Psoas muscle (tissue), 8 donors: ENCODE measurements around the gene MCM6. TPM values are rescaled to one million over a fixed set of nuclear protein-coding genes. Genes with fewer than 3 reads are reported as not detected.

Experiments
- ATAC-seq, 4 donors: fragments of 200-7000 bp; cut with Tn5 transposase; one replicate each; pipeline ENCODE4 v1.9.1; 2020; ENCODE audit warnings: moderate library complexity in 3 of 4, mild to moderate bottlenecking in 2 of 4
- DNase-seq, 2 donors: peaks; one replicate each; pipeline ENCODE4 v3.0.0-alpha.2; 2020
- H3K27ac ChIP-seq: fragments of 200-600 bp; one replicate; pipeline ENCODE4 v1.8.0; 2022
- H3K27me3 ChIP-seq, 3 donors: fragments of 200-600 bp in 1 of 3; one replicate each; pipeline versions ENCODE4 v1.6.1 to v1.8.0; 2013 to 2022; ENCODE audit warnings: low read length in 2 of 3, mild to moderate bottlenecking in 2 of 3, moderate library complexity in 1 of 3; ENCODE audit not compliant: insufficient read depth in 3 of 3
- H3K36me3 ChIP-seq, 2 donors: fragments of 200-600 bp in 1 of 2; one replicate each; pipeline versions ENCODE4 v1.6.1 to v1.8.0; 2013 to 2022; ENCODE audit warnings: low read depth in 1 of 2, mild to moderate bottlenecking in 1 of 2, moderate library complexity in 1 of 2; ENCODE audit not compliant: insufficient read depth in 1 of 2
- H3K4me1 ChIP-seq: fragments of 200-600 bp; one replicate; pipeline ENCODE4 v1.8.0; 2022
- H3K4me3 ChIP-seq: fragments of 200-600 bp; one replicate; pipeline ENCODE4 v1.8.0; 2022; ENCODE audit warnings: mild to moderate bottlenecking
- H3K9me3 ChIP-seq: fragments of 200-600 bp; one replicate; pipeline ENCODE4 v1.8.0; 2022
- WGBS, 3 donors: extraction: QIAGEN DNeasy Blood & Tissue Kit; methylation state at CpG; one replicate each; pipeline versions ENCODE4 v1.1.6 to v1.1.7; 2013; 5-methylcytosine and 5-hydroxymethylcytosine counted together
- intact Hi-C, 2 donors: fragments of 100-400 bp; cut with DNase I; formaldehyde crosslinking; loops; one replicate each; pipeline versions ENCODE4 v1.11.0 to v1.14.2; 2022
- polyA plus RNA-seq, 3 donors: library from polyadenylated mRNA; stranded (reverse); fragments of 200-250 nt; gene quantifications; one replicate each; pipeline ENCODE4 v1.2.3, GENCODE V29; 2013
- total RNA-seq, 4 donors: library from RNA; stranded (reverse); fragmentation: NEBNext Ultra II Directional in 2 of 4; extraction: Animal tissue kit (Norgen Biotek cat#: 25700) in 2 of 4; gene quantifications; one replicate each; pipeline versions ENCODE4 v1.2.1 to v1.2.4, GENCODE V29; 2021 to 2023
- TF ChIP-seq, protein P1 (sequence below): fragments of 200-600 bp; IDR thresholded peaks from one replicate; pipeline ENCODE4 v1.8.0; 2022; ENCODE audit warnings: antibody characterized with exemption
- donor health status: healthy with polysubstance abuse.
- donor health status: DM: no; HTN: no; CAD: no; lungs with moderate emphysema.
- donor health status: Bipolar disorder and iron deficiency.
- donor health status: healthy.
- donor health status: DM: yes; HTN: yes; CAD: no.
- donor health status: DM: no; HTN: no; CAD: no.
- donor health status: DM: no; HTN: no; CAD: no.
- donor health status: DM: yes; HTN: yes; CAD: no.

Gene MCM6
- total and polyA plus RNA-seq, 7 donors: 3.3 to 9.4 (median 6.0) TPM

DNA sequence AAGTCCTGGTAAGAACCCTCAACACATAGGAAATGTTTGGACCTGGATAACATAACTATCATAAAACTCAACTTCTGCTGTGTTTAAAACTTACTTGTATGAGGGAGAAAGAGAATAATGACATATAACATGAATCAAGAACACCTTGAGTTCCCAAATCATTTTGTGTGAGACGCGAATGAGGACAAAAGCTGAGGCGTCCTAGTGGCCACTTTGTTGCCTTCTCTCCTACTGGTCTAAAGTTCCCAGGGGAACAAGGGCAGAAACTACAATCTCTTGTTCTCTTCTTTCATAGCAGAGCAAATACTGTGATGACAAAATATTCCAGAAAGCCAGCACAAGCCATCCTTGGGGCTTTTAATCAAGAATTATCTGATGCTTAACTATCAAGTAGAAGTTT lies 31.0 kb downstream of the MCM6 start:
- Histone ChIP-seq H3K36me3 (peaks cover 0 to 80% of the 10 kb centered on the region in 2 donors), H3K4me3 (no peak overlapping the region), H3K27ac (no peak overlapping the region), H3K4me1 (peaks cover 6% of the 10 kb centered on the region), H3K9me3 (no peaks in the 10 kb centered on the region), H3K27me3 (no peaks in the 10 kb centered on the region)
- TF ChIP-seq, protein P1, sequence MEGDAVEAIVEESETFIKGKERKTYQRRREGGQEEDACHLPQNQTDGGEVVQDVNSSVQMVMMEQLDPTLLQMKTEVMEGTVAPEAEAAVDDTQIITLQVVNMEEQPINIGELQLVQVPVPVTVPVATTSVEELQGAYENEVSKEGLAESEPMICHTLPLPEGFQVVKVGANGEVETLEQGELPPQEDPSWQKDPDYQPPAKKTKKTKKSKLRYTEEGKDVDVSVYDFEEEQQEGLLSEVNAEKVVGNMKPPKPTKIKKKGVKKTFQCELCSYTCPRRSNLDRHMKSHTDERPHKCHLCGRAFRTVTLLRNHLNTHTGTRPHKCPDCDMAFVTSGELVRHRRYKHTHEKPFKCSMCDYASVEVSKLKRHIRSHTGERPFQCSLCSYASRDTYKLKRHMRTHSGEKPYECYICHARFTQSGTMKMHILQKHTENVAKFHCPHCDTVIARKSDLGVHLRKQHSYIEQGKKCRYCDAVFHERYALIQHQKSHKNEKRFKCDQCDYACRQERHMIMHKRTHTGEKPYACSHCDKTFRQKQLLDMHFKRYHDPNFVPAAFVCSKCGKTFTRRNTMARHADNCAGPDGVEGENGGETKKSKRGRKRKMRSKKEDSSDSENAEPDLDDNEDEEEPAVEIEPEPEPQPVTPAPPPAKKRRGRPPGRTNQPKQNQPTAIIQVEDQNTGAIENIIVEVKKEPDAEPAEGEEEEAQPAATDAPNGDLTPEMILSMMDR: no peak
- intact Hi-C loops: loop anchor here in 1 of 2 donors (5.0 kb wide), 1 partner anchor 63 kb away; no protein-coding TSS in a partner anchor
- ATAC-seq (no peak), DNase-seq (no peak)
- WGBS, 3 donors: 92 to 97% (median 96%) methylated on average over 3 of the region's 3 CpGs

DNA sequence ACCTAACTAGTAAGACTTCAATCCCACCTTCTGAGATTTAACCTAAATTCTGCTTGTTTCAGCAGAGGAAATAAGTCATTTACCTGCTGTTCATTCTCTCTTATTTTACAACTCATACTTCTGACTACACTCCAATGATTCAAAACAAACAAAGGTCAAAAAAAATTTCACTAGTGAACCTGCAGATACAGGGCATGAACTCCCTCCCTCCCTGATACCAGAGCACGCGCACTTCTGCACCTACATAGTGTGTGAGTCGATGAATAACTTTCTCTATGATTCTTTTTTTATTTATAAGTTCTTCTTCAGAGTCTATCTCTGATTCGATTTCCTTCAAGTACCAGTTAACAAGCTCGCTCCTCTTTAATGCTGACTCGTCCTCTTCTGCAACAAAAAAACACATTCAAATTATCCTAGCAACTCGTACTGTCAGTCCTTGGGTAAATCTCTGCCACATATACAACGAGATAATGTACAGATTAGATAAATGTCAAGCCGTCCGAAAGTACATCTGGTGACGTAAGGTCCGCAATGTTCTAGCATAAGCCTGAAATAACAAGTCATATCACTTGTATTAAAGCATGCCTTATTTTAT lies 31.8 kb downstream of the MCM6 start:
- 95 to 97% (median 96%) methylated on average over 12 of the region's 12 CpGs for WGBS, 3 donors
- Histone ChIP-seq H3K27me3 (no peaks in the 10 kb centered on the region), H3K9me3 (no peaks in the 10 kb centered on the region), H3K4me3 (no peak overlapping the region), H3K36me3 (peaks cover 0 to 73% of the 10 kb centered on the region in 2 donors), H3K27ac (no peak overlapping the region), H3K4me1 (peaks cover 13% of the 10 kb centered on the region)
- TF ChIP-seq, protein P1: no peak
- ATAC-seq (no peak), DNase-seq (no peak)
- intact Hi-C loops: no loop called here

DNA sequence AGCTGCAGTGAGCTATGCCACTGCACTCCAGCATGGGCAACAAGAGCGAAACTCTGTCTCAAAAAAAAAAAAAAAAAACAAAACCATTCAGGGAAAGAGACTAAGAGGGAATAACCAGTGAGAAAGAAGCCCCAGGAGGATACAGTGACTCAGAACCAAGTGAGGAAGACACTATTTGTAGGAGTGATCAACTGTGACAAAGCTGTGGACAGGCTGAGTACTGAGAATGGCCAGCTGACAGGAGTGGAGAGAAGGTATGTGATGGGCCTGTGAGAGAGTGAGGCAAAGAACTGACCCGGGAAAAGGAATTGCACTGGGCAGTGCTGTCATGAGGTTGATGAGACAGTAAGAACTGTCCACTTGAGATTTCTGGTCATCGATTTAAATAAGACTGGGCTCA lies 32.6 kb downstream of the MCM6 start:
- no peak for DNase-seq

DNA sequence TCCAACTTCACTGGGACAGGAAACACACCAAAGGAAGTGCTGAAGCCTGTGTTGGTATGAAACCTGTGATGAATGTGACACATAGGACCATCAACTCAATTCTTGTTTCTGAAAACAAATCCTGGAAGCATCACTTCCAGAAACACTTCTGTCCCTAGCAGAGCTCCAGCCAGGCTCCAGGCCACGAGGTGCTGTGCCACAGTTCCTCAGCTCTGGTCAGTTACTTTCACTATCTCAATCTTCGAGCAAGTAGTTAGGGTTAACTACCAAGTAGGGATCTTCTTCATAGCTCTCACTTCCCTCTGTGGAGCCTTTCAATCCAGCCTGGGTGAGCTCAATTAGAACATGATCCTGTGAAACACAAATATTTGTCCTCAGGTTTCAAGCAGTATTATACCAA lies 35.6 kb downstream of the MCM6 start:
- DNase-seq: no peak
- no peak for ATAC-seq

More for the DNA sequence above, 32.6 kb downstream of the MCM6 start:
- TF ChIP-seq, protein P1: no peak
- H3K36me3 ChIP-seq: peaks cover 0 to 66% of the 10 kb centered on the region in 2 donors
- no peaks in the 10 kb centered on the region for H3K27me3 ChIP-seq
- H3K4me3 ChIP-seq: no peak overlapping the region
- 92 to 97% (median 92%) methylated on average over 3 of the region's 3 CpGs for WGBS, 3 donors
- H3K9me3 ChIP-seq: no peaks in the 10 kb centered on the region
- no peak overlapping the region for H3K27ac ChIP-seq
- H3K4me1 ChIP-seq: peaks cover 13% of the 10 kb centered on the region
- intact Hi-C loops: no loop called here
- no peak for ATAC-seq

More for the DNA sequence above, 35.6 kb downstream of the MCM6 start:
- H3K4me1 ChIP-seq: peaks cover 13% of the 10 kb centered on the region
- intact Hi-C loops: no loop called here
- no peaks in the 10 kb centered on the region for H3K9me3 ChIP-seq
- H3K27me3 ChIP-seq: no peaks in the 10 kb centered on the region
- no peak overlapping the region for H3K27ac ChIP-seq
- H3K4me3 ChIP-seq: no peak overlapping the region
- peaks cover 0 to 37% of the 10 kb centered on the region in 2 donors for H3K36me3 ChIP-seq
- TF ChIP-seq, protein P1: no peak
- 38 to 45% (median 41%) methylated on average over 2 of the region's 2 CpGs for WGBS, 3 donors
